Stimulated activated CD4-positive, alpha-beta T cell treated with anti-CD3 and anti-CD28 coated beads, Interleukin-15, amount 100 ng/mL, for 48 hours (primary cell): ENCODE results near the gene CEP57L1.
"Not testable (repeated sequence)": the region's sequence is repeated elsewhere in the genome, so short reads cannot be mapped to it uniquely, and the experiment has no call there.

Experiments used
- DNase-seq, 2 donors: peaks; one replicate each; pipeline ENCODE4 v3.0.0-alpha.2; 2020; ENCODE audit warnings: low read depth in 2 of 2

CEP57L1 gene

GRCh38 chr6:109170333-109170732 is 75.0 kb downstream of the CEP57L1 start:
- no peak for DNase-seq

DNA sequence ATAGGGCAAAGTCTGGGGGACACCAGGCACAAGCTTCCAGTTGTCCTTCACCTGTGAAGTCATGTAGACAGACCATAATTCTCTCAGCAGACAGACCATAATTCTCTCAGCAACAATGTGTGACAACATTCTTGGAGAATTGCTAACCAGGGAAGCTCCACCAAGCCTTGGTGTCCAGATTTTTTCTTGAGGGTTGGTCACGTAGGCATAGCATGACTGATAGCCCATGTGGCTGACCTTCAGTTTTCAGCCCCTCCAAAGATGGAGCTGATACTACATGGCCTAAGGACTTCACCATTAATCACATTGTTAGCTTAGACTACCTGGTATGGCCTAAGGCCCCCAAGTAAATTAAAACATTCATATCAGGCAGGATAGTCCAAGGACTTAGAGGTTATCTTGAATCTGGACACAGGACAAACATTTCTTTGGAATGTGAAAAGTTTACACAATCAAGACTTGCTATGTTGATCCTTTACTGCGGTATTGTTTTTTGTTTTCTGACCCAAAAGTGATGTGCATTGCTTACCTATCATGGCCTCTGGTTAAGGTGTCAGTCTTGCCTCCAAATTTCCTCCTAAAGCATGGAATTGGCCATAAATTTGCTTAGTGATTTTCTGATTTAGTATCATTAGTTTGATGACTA is 76.9 kb downstream of the CEP57L1 start:
- no peak for DNase-seq

GRCh38 chr6:109174916-109175315 is 79.6 kb downstream of the CEP57L1 start:
- DNase-seq: no peak

- no peak for DNase-seq
Observed at GRCh38 chr6:109178921-109179320, 83.6 kb downstream of the CEP57L1 start.

GRCh38 chr6:109179507-109179906 is 84.2 kb downstream of the CEP57L1 start:
- DNase-seq: no peak

- DNase-seq: no peak
Observed at GRCh38 chr6:109182578-109182977, 87.3 kb downstream of the CEP57L1 start.

GRCh38 chr6:109183109-109183650 is 87.9 kb downstream of the CEP57L1 start:
- no peak for DNase-seq

DNA sequence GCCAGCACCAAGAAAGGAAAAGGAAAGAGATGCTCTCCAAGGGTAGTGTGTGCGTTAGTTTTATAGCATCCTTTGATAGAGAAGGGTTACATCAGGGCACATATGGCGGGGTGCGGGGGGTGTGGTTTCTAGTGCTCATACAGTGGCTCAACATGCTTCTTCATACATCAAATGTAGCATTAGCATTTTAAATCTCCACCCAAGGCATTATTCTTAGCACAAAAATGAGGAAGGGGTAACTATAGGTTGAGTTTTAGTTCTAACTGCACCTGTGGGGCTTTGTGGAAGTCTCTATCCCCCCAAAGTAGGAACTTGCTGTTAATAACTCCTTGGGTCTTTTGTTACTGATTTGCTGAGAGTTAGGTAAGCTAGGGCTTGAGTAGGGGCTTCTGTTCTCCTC is 89.3 kb downstream of the CEP57L1 start:
- no peak for DNase-seq

DNA sequence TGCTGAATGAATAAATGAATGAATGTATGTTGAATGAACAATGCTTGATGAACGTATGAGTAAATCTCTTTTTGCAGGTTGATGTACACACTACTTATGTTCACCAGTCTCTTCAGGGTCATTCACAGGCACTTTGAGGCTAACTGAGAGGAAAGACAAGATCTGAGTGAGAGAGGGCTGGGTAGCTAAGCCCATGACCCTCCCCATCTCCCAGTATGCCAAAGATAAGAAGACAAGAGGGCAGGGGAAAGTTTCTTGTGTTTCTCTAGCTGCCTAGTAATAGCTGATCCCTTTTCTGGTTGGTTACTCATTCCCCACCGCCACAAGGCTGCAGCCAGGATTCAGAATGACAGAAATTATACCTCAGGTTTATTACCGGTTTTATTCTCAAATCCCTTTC is 90.7 kb downstream of the CEP57L1 start:
- DNase-seq: no peak

DNA sequence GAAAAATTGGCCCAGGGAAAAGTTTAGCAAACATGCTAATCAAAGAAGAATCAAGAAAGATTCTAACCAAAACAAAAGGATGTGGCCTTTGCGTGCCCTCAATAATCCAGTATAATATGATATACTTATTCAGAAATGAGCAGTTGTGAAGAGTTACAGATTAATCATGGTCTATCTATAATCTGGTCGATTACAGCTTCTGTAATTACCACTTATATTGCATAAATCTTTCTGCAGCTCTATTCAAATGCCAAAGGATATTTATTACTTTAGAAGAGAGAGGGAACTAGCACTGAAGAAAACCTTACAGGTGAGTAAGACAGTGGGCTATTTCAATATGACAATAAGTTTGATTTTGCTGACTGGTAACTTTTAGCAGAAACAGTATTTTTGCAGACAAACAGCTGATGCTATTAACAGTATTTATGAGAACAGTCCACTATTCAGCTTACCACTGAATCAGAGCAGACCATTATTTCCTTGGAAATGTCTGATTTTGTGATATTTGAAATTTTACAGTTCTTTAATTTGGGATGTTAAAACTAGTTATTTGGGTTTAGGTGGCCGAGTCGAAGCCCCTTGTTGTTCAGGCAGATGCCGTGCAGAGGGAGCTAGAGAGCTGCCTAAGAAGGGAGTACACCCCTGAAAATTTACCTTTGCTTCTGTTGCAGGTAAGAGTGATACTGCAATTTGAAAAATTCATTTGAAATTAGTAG is 92.2 kb downstream of the CEP57L1 start:
- peak in 1 of 2 donors; percentile 46 for DNase-seq

DNA sequence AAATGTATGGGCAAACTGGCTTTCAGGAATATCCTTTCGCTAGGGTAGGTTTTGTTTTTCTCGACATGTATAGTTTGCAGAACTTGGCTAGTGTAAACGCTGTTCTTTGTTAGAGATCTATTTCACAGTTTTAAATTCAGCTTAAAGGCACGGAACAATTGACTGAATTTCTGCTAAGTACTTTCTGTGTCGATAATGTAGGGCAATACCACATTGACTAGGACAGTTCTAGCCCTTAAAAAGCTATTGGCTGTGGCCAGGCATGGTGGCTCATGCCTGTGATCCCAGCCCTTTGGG is 92.8 kb downstream of the CEP57L1 start:
- DNase-seq: no peak

- DNase-seq: not testable (repeated sequence)
Observed at GRCh38 chr6:109191368-109191767, 96.1 kb downstream of the CEP57L1 start.

- no peak for DNase-seq
Observed at GRCh38 chr6:109192865-109193264, 97.6 kb downstream of the CEP57L1 start.

- no peak for DNase-seq
Observed at GRCh38 chr6:109194880-109195279, 99.6 kb downstream of the CEP57L1 start.

DNA sequence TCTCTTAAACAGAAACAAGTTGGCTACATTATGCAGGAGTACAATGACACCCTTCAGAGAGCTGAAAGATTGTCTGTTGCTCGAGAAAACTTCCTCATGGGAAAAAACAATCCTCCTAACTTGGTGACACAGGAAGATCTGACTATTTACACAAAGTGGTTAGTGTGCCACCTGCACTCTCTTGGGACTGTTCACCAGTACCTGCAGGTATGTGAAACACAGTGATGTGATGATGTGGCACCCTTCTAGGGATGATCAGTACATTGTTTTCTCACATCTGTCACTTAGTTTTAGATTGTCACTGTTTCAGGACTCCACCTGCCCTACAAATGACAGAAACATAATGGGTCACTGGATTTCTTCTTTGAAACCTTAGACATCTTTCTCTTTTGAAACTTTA is 101.8 kb downstream of the CEP57L1 start:
- DNase-seq: no peak

- peak in 1 of 2 donors; percentile 17 for DNase-seq
Observed at GRCh38 chr6:109202409-109203264, 107.3 kb downstream of the CEP57L1 start.

GRCh38 chr6:109204511-109204910 is 109.2 kb downstream of the CEP57L1 start:
- DNase-seq: no peak

DNA sequence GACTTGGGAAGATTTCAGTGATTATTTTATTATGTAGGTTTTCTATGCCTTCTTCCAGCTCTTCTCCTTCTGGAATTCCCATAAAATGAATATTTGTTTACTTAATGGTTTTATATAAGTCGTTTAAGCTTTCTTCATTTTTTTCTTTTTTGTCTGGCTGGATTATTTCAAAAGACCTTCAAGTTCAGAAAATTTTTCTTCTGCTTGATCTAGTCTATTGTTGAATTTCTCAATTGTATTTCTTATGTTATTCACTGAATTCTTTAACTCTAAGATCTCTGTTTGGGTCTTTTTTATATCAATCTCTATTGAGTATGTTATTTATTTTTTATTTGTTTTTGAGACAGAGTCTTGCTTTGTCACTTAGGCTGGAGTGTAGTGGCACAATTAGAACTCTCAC is 117.4 kb downstream of the CEP57L1 start:
- DNase-seq: no peak
